IMR-90 (cell line): ENCODE results near the gene IQCM. TPM values are rescaled to one million over a fixed set of nuclear protein-coding genes. Genes with fewer than 3 reads are reported as not detected.

Experiments
- ATAC-seq: fragments of 200-7000 bp; cut with Tn5 transposase; 2 replicates; pipeline ENCODE4 v1.9.1; 2020; ENCODE audit warnings: low read depth, mild to moderate bottlenecking, moderate library complexity
- BruUV-seq: library from RNA; stranded (reverse); fragments of 400-500 nt; replicated peaks from 2 replicates; lab custom pipeline; 2021; lab: Mats Ljungman, UMichigan
- CTCF ChIA-PET: fragments of 300-600 bp; formaldehyde crosslinking; extraction: SDS; loops from one replicate; lab custom pipeline; 2021; ENCODE audit warnings: antibody characterized with exemption; lab: Yijun Ruan, JAX
- POLR2A ChIA-PET: fragments of 300-600 bp; sonication (Branson Sonifier 250); formaldehyde crosslinking; loops from one replicate; lab custom pipeline; 2022; ENCODE audit warnings: antibody characterized with exemption; ENCODE audit not compliant: unreplicated experiment; lab: Charles Lee
- DNase-seq: peaks from one replicate; pipeline ENCODE4 v3.0.0; 2013
- H2AFZ ChIP-seq: replicated peaks from 2 replicates; pipeline ENCODE3; 2013; ENCODE audit warnings: low read length, mild to moderate bottlenecking; ENCODE audit not compliant: poor library complexity
- H2AK5ac ChIP-seq: 2 replicates; pipeline ENCODE4 v1.6.1; 2013; ENCODE audit warnings: low read depth, low read length, inconsistent platforms
- H2AK9ac ChIP-seq: replicated peaks from 2 replicates; pipeline ENCODE3; 2013; ENCODE audit warnings: mild to moderate bottlenecking, low read depth, low read length, moderate library complexity; ENCODE audit not compliant: poor library complexity
- H2BK120ac ChIP-seq: 2 replicates; pipeline ENCODE4 v1.6.1; 2013; ENCODE audit warnings: low read depth, low read length, inconsistent platforms
- H2BK15ac ChIP-seq: 3 replicates; pipeline ENCODE4 v1.6.1; 2013; ENCODE audit warnings: low read depth, low read length, inconsistent platforms
- H2BK20ac ChIP-seq: 2 replicates; pipeline ENCODE4 v1.6.1; 2013; ENCODE audit warnings: low read depth, mild to moderate bottlenecking, inconsistent platforms, low read length, moderate library complexity
- H2BK5ac ChIP-seq: 2 replicates; pipeline ENCODE4 v1.6.1; 2013; ENCODE audit warnings: mild to moderate bottlenecking, low read depth, low read length, inconsistent platforms; ENCODE audit not compliant: poor library complexity, severe bottlenecking
- H3K14ac ChIP-seq: replicated peaks from 2 replicates; pipeline ENCODE4 v1.6.1; 2013; ENCODE audit warnings: low read depth, low read length, inconsistent platforms
- H3K18ac ChIP-seq: 2 replicates; pipeline ENCODE4 v1.6.1; 2013; ENCODE audit warnings: low read depth, low read length, control low read depth
- H3K23ac ChIP-seq: 2 replicates; pipeline ENCODE4 v1.6.1; 2013; ENCODE audit warnings: low read depth, low read length, inconsistent platforms
- H3K27ac ChIP-seq: 2 replicates; pipeline ENCODE4 v1.5.1; 2013; ENCODE audit warnings: mild to moderate bottlenecking, control low read depth, low read length; ENCODE audit not compliant: insufficient read depth
- H3K27me3 ChIP-seq: 2 replicates; pipeline ENCODE4 v1.6.1; 2013; ENCODE audit warnings: low read length; ENCODE audit not compliant: control insufficient read depth, insufficient read depth
- H3K36me3 ChIP-seq: 2 replicates; pipeline ENCODE4 v1.6.1; 2013; ENCODE audit warnings: low read length, mixed read lengths; ENCODE audit not compliant: control insufficient read depth, insufficient read depth
- H3K4ac ChIP-seq: 2 replicates; pipeline ENCODE4 v1.6.1; 2013; ENCODE audit warnings: low read depth, low read length, inconsistent platforms
- H3K4me1 ChIP-seq: 2 replicates; pipeline ENCODE4 v1.6.1; 2013; ENCODE audit warnings: low read length, mixed read lengths; ENCODE audit not compliant: control insufficient read depth, insufficient read depth
- H3K4me2 ChIP-seq: 2 replicates; pipeline ENCODE4 v1.6.1; 2013; ENCODE audit warnings: low read depth, mild to moderate bottlenecking, control low read depth, low read length, moderate library complexity
- H3K4me3 ChIP-seq: 2 replicates; pipeline ENCODE4 v1.5.1; 2013; ENCODE audit warnings: low read depth, mild to moderate bottlenecking, control low read depth, low read length, moderate library complexity; ENCODE audit not compliant: insufficient read depth
- H3K56ac ChIP-seq: 2 replicates; pipeline ENCODE4 v1.6.1; 2013; ENCODE audit warnings: low read length, inconsistent platforms; ENCODE audit not compliant: insufficient read depth; ENCODE audit errors: extremely low read depth
- H3K79me1 ChIP-seq, 2 experiments: 2 replicates each; pipeline ENCODE4 v1.6.1; 2013; ENCODE audit warnings: low read length in 2 of 2, inconsistent platforms in 1 of 2, low read depth in 1 of 2
- H3K9ac ChIP-seq: 2 replicates; pipeline ENCODE4 v1.6.1; 2013; ENCODE audit warnings: low read depth, low read length, control low read depth
- H3K9me1 ChIP-seq: 2 replicates; pipeline ENCODE4 v1.6.1; 2013; ENCODE audit warnings: low read length, inconsistent platforms; ENCODE audit not compliant: insufficient read depth
- H3K9me3 ChIP-seq: 2 replicates; pipeline ENCODE4 v1.6.1; 2013; ENCODE audit warnings: low read length; ENCODE audit not compliant: control insufficient read depth, insufficient read depth
- H4K20me1 ChIP-seq: 2 replicates; pipeline ENCODE4 v1.6.1; 2013; ENCODE audit warnings: low read length, inconsistent platforms; ENCODE audit not compliant: insufficient read depth
- H4K5ac ChIP-seq: 2 replicates; pipeline ENCODE4 v1.6.1; 2013; ENCODE audit warnings: mild to moderate bottlenecking, low read depth, low read length, control low read depth
- H4K8ac ChIP-seq, 2 experiments: 2 replicates each; pipeline ENCODE4 v1.6.1; 2013; ENCODE audit warnings: low read depth in 2 of 2, low read length in 2 of 2, control low read depth in 1 of 2, inconsistent platforms in 1 of 2
- H4K91ac ChIP-seq: 2 replicates; pipeline ENCODE4 v1.6.1; 2013; ENCODE audit warnings: low read depth, low read length, inconsistent platforms; ENCODE audit not compliant: insufficient read depth
- BHLHE40 ChIP-seq: fragments of 150-350 bp; IDR thresholded peaks from 2 replicates; pipeline ENCODE4 v1.6.1; 2016; ENCODE audit warnings: mild to moderate bottlenecking, low read depth, low read length
- CEBPB ChIP-seq: IDR thresholded peaks from 2 replicates; pipeline ENCODE4 v1.6.1; 2012; ENCODE audit warnings: low read depth, low read length, improper control_type of control experiment
- CHD1 ChIP-seq: IDR thresholded peaks from 2 replicates; pipeline ENCODE4 v1.6.1; 2012; ENCODE audit warnings: low read depth, low read length, improper control_type of control experiment
- MAFK ChIP-seq: IDR thresholded peaks from 2 replicates; pipeline ENCODE4 v1.6.1; 2012; ENCODE audit warnings: low read depth, low read length, improper control_type of control experiment
- MAZ ChIP-seq: IDR thresholded peaks from 2 replicates; pipeline ENCODE4 v1.6.1; 2012; ENCODE audit warnings: low read depth, mild to moderate bottlenecking, low read length, improper control_type of control experiment, moderate library complexity, borderline replicate concordance
- MXI1 ChIP-seq: IDR thresholded peaks from 2 replicates; pipeline ENCODE4 v1.6.1; 2012; ENCODE audit warnings: low read depth, mild to moderate bottlenecking, low read length, moderate library complexity, borderline replicate concordance
- NFE2L2 ChIP-seq: fragments of 150-350 bp; IDR thresholded peaks from 2 replicates; pipeline ENCODE4 v1.6.1; 2016; ENCODE audit warnings: low read depth, mild to moderate bottlenecking, low read length
- POLR2A ChIP-seq: IDR thresholded peaks from 2 replicates; pipeline ENCODE4 v1.6.1; 2012; ENCODE audit warnings: mild to moderate bottlenecking, low read depth, low read length
- RAD21 ChIP-seq: IDR thresholded peaks from 2 replicates; pipeline ENCODE4 v1.6.1; 2012; ENCODE audit warnings: low read length, improper control_type of control experiment
- RCOR1 ChIP-seq: IDR thresholded peaks from 2 replicates; pipeline ENCODE4 v1.6.1; 2012; ENCODE audit warnings: mild to moderate bottlenecking, low read length, improper control_type of control experiment; ENCODE audit not compliant: insufficient replicate concordance
- RFX5 ChIP-seq: IDR thresholded peaks from 2 replicates; pipeline ENCODE4 v1.8.0; 2012; ENCODE audit warnings: low read depth, mild to moderate bottlenecking, low read length, moderate library complexity
- SMC3 ChIP-seq: fragments of 150-350 bp; IDR thresholded peaks from 2 replicates; pipeline ENCODE4 v1.6.1; 2016; ENCODE audit warnings: low read depth, mild to moderate bottlenecking, antibody characterized with exemption, low read length, moderate library complexity
- USF2 ChIP-seq: fragments of 150-350 bp; IDR thresholded peaks from 2 replicates; pipeline ENCODE4 v1.6.1; 2017; ENCODE audit warnings: mild to moderate bottlenecking, antibody characterized with exemption, low read length, low read depth
- WGBS, 2 experiments: methylation state at CpG; one replicate each; pipeline versions ENCODE4 v1.1.5 to v1.1.7; 2013; ENCODE audit warnings: missing lambda C conversion rate in 2 of 2; ENCODE audit not compliant: insufficient read length in 1 of 2; ENCODE audit errors: extremely low coverage in 2 of 2; 5-methylcytosine and 5-hydroxymethylcytosine counted together
- dilution Hi-C: fragments of 300-500 bp; cut with HindIII; formaldehyde crosslinking; loops from one replicate; pipeline ENCODE4 v1.14.3; 2018; ENCODE audit warnings: low sequenced_read_pairs; ENCODE audit not compliant: unreplicated experiment
- in situ Hi-C: fragments of 300-500 bp; cut with MboI; formaldehyde crosslinking; loops from 3 replicates; pipeline ENCODE4 v1.14.3; 2019; ENCODE audit warnings: low sequenced_read_pairs, inconsistent platforms, mixed read lengths
- intact Hi-C: fragments of 100-400 bp; cut with micrococcal nuclease; formaldehyde crosslinking; loops from 2 replicates; pipeline ENCODE4 v1.10.0; 2022
- polyA plus RNA-seq, 3 experiments: library from polyadenylated mRNA; depleted of rRNA; stranded (reverse); fragments of >200 nt; gene quantifications; 2 replicates each; pipeline ENCODE4 v1.2.3, GENCODE V29; 2012; ENCODE audit warnings: low replicate concordance in 1 of 3
- total RNA-seq: library from RNA; depleted of rRNA; stranded (reverse); fragments of >200 nt; gene quantifications from 2 replicates; pipeline ENCODE4 v1.2.3, GENCODE V29; 2012
- TF ChIP-seq, protein P1 (sequence below): fragments of 150-350 bp; IDR thresholded peaks from 2 replicates; pipeline ENCODE4 v1.6.1; 2016; ENCODE audit warnings: low read depth, mild to moderate bottlenecking, low read length, moderate library complexity, borderline replicate concordance
- TF ChIP-seq, protein P2 (sequence below): conservative IDR thresholded peaks from 2 replicates; pipeline ENCODE4 v1.5.1; 2012; ENCODE audit warnings: mild to moderate bottlenecking, low read depth, low read length, improper control_type of control experiment

The IQCM gene
- total and polyA plus RNA-seq, 2 of the 4 experiments (the other 2 are of a cell fraction): not detected

DNA sequence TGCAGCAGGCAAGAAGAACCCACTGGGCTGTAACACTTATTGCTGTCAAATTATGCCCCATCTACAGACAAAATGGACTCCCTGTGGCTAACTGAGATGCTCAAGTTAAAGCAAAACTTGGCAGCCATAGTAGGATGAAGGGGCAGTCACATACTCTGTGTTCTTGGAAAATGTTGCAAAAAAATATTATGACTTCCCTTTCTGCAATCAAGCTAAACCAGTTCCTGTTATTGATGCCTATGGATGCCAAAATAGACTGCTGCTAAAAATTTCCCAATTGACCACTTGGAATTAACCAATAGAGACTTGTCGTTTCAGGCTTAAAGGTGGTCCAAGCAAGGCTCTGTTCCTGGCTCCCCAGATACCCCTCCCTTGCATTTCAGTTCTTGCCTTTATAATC, 49.5 kb downstream of the IQCM start:
- Histone ChIP-seq H3K4me1 (peaks cover 3% of the 10 kb centered on the region; the same call in 1 of the 2 replicates), H3K4me2 (no peak overlapping the region), H2AK9ac (peak overlapping the region; percentile 79), H3K9me1 (no peaks in the 10 kb centered on the region), H3K56ac (no peak overlapping the region; the same call in 1 of the 2 replicates), H2AFZ (no peak overlapping the region), H4K8ac (peak overlapping the region in 1 of 2 experiments; percentile 60; a peak in 2 of 4 replicates), H3K4ac (peak overlapping the region; percentile 32; the same call in 1 of the 2 replicates), H4K20me1 (no peaks in the 10 kb centered on the region), H2AK5ac (peak overlapping the region; percentile 68; the same call in 1 of the 2 replicates), H3K36me3 (no peaks in the 10 kb centered on the region), H2BK20ac (peak overlapping the region; percentile 63), H2BK120ac (peak overlapping the region; percentile 77), H3K9ac (no peak overlapping the region), H3K9me3 (0 out of 2 replicates have a peak, but pooled peaks cover 2% of the 10 kb centered on the region), H3K4me3 (no peak overlapping the region), H4K5ac (no peak overlapping the region; the same call in 1 of the 2 replicates), H3K18ac (no peak overlapping the region; the same call in 1 of the 2 replicates), H3K27me3 (no peaks in the 10 kb centered on the region), H2BK15ac (peak overlapping the region; percentile 48; the same call in 1 of the 3 replicates), H4K91ac (peak overlapping the region; percentile 51), H3K23ac (no peak overlapping the region), H3K79me1 (no peaks in the 10 kb centered on the region), H3K27ac (no peak overlapping the region), H2BK5ac (peak overlapping the region; percentile 68), H3K14ac (peak overlapping the region; percentile 55; the same call in 1 of the 2 replicates)
- dilution Hi-C loops (no loop called here), in situ Hi-C loops (no loop called here), intact Hi-C loops (no loop called here)
- CTCF ChIA-PET: interaction anchor here (0.8 kb wide), 1 partner anchor 11 kb away, joined by 3 read pairs; no protein-coding TSS in a partner anchor
- TF ChIP-seq RAD21 (no peak), RCOR1 (no peak), NFE2L2 (no peak), BHLHE40 (no peak), MAZ (no peak), MXI1 (no peak), RFX5 (no peak), MAFK (no peak), POLR2A (no peak), CHD1 (no peak), USF2 (no peak), SMC3 (no peak), CEBPB (no peak)
- TF ChIP-seq, protein P1, sequence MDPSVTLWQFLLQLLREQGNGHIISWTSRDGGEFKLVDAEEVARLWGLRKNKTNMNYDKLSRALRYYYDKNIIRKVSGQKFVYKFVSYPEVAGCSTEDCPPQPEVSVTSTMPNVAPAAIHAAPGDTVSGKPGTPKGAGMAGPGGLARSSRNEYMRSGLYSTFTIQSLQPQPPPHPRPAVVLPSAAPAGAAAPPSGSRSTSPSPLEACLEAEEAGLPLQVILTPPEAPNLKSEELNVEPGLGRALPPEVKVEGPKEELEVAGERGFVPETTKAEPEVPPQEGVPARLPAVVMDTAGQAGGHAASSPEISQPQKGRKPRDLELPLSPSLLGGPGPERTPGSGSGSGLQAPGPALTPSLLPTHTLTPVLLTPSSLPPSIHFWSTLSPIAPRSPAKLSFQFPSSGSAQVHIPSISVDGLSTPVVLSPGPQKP: no peak
- TF ChIP-seq, protein P2, sequence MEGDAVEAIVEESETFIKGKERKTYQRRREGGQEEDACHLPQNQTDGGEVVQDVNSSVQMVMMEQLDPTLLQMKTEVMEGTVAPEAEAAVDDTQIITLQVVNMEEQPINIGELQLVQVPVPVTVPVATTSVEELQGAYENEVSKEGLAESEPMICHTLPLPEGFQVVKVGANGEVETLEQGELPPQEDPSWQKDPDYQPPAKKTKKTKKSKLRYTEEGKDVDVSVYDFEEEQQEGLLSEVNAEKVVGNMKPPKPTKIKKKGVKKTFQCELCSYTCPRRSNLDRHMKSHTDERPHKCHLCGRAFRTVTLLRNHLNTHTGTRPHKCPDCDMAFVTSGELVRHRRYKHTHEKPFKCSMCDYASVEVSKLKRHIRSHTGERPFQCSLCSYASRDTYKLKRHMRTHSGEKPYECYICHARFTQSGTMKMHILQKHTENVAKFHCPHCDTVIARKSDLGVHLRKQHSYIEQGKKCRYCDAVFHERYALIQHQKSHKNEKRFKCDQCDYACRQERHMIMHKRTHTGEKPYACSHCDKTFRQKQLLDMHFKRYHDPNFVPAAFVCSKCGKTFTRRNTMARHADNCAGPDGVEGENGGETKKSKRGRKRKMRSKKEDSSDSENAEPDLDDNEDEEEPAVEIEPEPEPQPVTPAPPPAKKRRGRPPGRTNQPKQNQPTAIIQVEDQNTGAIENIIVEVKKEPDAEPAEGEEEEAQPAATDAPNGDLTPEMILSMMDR: no peak
- ATAC-seq: no peak
- no CpG with 5 or more reads among the region's 1 CpG for WGBS, 2 experiments
- no TSS peak for BruUV-seq
- POLR2A ChIA-PET: no interaction called here
- DNase-seq: no peak
